IPS DF 4.7 (cell line): Measurements from ENCODE around the gene SH3PXD2A.
"Not testable (repeated sequence)": the region's sequence is repeated elsewhere in the genome, so short reads cannot be mapped to it uniquely, and the experiment has no call there.

Source experiments
- DNase-seq: peaks from one replicate; pipeline ENCODE4 v3.0.0-alpha.2; 2013; ENCODE audit warnings: low spot score; ENCODE audit errors: extremely low read depth

SH3PXD2A gene

GRCh38 chr10:103748020-103748419, 107.4 kb downstream of the SH3PXD2A start:
- no peak for DNase-seq

DNA sequence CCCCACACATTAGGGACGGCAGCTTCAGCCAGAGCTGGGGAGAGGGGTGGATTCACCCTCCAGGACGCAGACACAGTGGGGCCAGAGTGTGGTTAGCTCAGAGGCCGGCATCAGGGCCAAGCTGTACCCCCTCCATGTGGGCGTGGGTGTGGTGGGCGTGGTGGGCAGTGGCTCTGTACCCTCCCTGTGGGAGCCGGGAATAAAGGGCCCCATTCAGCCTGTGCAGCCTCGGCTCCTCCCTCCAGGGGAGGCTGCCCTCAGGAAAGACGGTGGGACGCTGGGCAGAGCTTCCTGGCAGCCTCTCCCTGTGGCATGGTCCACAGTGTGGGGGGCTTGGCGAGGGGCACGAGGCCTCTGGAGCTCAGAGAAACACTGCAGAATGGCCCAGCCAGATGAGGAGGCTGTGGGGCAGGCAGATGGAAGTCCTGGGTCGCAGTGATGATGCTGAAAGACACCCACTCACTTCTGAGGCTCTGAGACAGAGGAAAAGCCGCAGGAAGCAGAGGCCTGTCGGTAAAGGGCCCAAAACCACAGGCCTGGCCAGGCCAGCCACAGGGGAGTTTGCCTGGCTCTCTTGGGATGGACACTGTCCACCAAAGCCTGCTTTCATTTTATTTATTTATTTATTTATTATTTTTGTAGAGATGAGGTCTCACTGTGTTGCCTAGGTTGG, 108.0 kb downstream of the SH3PXD2A start:
- no peak for DNase-seq

DNA sequence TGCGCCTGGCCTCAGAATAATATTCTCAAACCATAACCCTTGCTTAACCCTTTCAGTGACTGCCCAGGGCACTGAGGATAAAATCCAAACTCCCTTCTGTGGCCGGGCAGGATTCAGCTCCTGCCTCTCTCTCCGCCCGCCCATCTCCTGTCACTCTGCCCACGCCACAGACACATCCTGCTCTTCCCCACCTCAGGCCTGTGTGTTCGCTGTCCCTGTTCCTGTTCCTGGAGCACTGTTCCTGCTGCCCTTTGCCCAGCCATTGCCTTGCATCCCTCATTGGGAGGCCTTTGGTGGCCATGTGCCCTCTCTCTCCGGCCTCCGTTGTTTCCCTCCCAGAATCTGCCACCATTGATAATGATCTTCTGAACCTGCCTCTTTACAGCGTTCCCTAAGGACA, 108.8 kb downstream of the SH3PXD2A start:
- DNase-seq, result no peak

- no peak for DNase-seq
Observed at GRCh38 chr10:103745341-103746247, 109.8 kb downstream of the SH3PXD2A start.

DNA sequence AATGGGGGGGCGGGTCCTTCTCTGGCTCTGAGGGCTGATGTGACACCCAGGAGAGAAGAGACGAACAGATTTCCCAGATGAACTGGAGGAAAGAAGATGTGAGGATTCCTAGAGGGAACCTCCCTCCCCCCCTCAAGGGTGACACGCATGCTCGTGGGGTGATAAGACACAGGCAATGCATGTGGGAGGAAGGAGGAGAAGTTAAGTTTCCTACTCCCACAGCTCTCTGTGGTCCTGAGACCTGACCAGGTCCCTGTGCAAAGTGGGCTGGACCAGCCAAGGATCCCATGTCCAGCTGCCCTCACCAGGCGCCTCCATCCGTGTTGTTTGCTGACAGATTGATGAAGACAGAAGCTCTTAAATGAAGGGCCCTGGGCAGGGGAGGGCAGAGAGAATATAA, 112.6 kb downstream of the SH3PXD2A start:
- no peak for DNase-seq

DNA sequence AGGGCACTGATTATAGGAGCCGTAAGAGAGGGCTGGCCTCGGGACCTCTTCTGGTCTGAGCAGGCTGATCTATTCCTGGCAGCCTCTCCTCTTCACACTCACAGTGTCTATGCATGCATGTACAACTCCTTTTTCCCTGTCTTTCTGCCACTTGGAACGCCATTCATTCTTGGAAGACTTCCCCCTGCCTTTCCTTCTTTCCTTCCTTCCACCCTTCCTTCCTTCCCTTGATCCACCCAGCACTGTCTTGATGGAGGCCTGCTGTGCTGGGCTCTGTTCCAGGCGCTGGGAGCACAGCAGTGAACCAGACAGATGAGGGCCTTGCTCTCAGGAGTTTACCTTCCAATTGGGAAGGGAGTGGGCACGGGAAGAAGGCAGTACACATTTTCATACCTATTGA, 114.8 kb downstream of the SH3PXD2A start:
- DNase-seq, result no peak

GRCh38 chr10:103739039-103739764, 116.2 kb downstream of the SH3PXD2A start:
- DNase-seq, result no peak

GRCh38 chr10:103737735-103738367, 117.5 kb downstream of the SH3PXD2A start:
- DNase-seq, result no peak

GRCh38 chr10:103736763-103737162, 118.6 kb downstream of the SH3PXD2A start:
- peak; percentile 84 for DNase-seq

- DNase-seq, result no peak
Observed at GRCh38 chr10:103736044-103736443, 119.3 kb downstream of the SH3PXD2A start.

DNA sequence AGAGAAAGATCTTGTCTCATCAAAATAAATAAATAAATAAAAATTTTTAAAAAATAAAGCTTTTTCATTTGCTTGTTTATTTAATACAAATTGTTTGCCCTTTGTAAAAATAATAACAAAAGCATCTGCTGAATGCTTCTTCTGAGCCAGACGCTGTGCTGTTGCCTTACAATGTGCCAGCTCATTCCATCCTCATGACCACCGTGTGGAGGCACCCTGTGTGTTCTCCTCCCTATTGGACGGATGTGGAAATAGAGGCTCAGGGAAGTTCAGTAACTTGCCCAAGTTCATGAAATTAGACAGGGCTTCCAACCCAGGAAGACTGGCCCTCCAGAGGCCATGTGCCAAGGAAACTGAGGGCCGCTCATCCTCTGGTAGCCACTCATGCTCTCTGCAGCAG, 120.6 kb downstream of the SH3PXD2A start:
- DNase-seq, result no peak

GRCh38 chr10:103733045-103733419, 122.3 kb downstream of the SH3PXD2A start:
- no peak for DNase-seq

DNA sequence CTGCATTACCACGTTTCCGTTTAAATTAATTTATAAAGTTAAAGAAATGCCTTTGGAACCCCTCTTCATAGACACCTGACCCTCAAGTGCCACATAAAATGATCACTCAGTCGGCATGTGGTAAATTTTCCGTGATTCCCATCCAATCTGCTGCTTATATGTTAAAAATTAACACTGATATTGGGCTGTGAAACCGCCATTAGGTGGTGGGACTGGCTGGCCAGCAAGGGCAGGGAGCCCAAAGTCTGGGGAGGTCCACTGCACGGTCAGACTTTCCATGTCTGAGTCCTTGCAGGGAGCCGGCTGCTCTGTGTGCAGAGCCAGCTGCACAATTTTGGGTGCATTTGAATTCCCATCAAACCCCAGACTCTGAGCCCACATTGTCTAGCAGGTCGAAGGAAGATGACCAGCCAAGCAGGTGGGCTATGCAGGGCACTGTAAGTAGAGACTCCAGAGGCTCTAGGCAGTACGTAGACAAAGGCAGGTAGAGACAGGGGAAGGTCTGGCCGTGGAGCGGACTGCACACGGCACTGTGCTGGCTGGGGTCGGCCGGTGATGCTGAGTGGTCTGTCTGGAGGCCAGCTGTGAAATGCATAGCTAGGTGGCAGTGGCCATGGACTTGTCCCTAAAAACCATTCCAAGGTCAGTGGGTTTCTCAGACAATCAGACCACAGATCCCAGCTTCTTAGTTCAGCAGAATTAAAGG, 122.9 kb downstream of the SH3PXD2A start:
- no peak for DNase-seq

- no peak for DNase-seq
Observed at GRCh38 chr10:103731609-103732270, 123.6 kb downstream of the SH3PXD2A start.

- not testable (repeated sequence) for DNase-seq
Observed at GRCh38 chr10:103731026-103731425, 124.3 kb downstream of the SH3PXD2A start.

DNA sequence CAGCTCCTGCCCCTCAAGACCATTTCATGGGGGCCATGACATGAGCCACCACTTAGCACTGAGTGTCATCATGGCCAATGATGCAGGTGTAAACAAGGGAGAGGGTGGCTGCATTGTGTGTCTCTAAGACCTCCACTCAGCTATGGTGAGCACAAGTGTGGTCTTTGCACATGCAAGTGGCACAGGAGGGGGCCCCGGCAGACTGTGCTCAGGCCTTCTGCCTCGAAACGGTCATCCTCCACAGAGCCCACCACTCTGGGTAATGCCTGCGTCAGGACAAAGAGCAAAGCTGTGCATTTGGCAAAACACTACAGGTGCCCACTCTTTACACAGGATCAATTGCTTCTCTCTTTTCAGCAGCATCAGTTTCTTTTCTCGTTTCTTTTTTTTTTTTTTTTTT, 125.5 kb downstream of the SH3PXD2A start:
- DNase-seq, result no peak

- DNase-seq, result no peak
Observed at GRCh38 chr10:103727991-103728689, 127.2 kb downstream of the SH3PXD2A start.

- DNase-seq, result no peak
Observed at GRCh38 chr10:103727546-103727963, 127.8 kb downstream of the SH3PXD2A start.

DNA sequence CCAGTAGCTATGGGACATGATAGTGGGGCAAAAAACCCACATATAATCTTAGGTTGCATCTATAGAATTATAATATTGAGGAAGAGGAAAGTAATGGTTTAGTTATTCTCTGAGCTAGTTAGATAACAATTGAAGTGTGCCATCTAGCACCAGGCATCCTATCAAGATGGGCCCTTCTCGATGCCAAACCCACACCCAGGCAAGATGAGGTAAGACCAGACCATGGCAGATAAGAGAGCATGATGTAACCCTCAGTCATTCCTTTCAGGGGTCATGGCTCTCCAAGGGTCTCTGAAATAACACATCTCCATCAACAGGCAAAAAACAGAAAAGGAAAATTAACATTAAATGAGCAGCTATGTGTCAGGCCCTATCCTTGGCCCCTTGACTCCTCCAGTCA, 128.7 kb downstream of the SH3PXD2A start:
- no peak for DNase-seq

DNA sequence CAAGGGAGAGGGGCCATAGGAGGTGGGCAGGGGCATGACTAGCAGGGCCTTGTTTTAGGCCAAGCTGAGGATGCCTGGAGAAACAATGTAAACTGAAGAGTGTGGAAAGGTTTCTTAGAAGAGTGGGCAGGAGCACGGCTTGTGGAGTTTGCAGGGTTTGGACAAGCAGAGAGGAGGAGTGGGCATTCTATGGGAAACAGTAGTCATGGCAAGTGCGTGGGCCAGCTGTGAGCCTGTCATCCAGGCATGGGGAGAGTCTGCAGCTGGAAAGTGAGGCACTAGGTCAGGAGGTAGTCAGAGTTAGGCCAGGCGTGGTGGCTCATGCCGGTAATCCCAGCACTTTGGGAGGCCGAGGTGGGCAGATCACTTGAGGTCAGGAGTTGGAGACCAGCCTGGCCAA, 130.1 kb downstream of the SH3PXD2A start:
- no peak for DNase-seq
